GM23248 (cell line): ENCODE measurements around the gene CALHM2. TPM values are rescaled to one million over a fixed set of nuclear protein-coding genes. Genes with fewer than 3 reads are reported as not detected.

Source experiments
- DNase-seq: peaks from one replicate; pipeline ENCODE4 v3.0.0-alpha.2; 2015
- H2AFZ ChIP-seq: fragments of 200-600 bp; sonication (generic); 2 replicates; pipeline ENCODE4 v1.6.1; 2016; ENCODE audit warnings: antibody characterized with exemption
- H3F3A ChIP-seq: fragments of 200-600 bp; sonication (generic); 2 replicates; pipeline ENCODE4 v1.6.1; 2016; ENCODE audit warnings: mild to moderate bottlenecking, antibody characterized with exemption, mixed run types; ENCODE audit not compliant: insufficient read depth
- H3K27ac ChIP-seq: fragments of 200-600 bp; sonication (generic); 2 replicates; pipeline ENCODE4 v1.5.1; 2016; ENCODE audit warnings: mild to moderate bottlenecking
- H3K27me3 ChIP-seq: fragments of 200-600 bp; sonication (generic); replicated peaks from 2 replicates; pipeline ENCODE4 v1.6.1; 2016; ENCODE audit warnings: mild to moderate bottlenecking; ENCODE audit not compliant: insufficient read depth
- H3K36me3 ChIP-seq: fragments of 200-600 bp; sonication (generic); 2 replicates; pipeline ENCODE4 v1.6.1; 2016; ENCODE audit warnings: low read depth, mild to moderate bottlenecking
- H3K4me1 ChIP-seq: fragments of 200-600 bp; sonication (generic); 2 replicates; pipeline ENCODE4 v1.6.1; 2016; ENCODE audit warnings: mild to moderate bottlenecking; ENCODE audit not compliant: insufficient read depth
- H3K4me2 ChIP-seq: fragments of 200-600 bp; sonication (generic); one replicate; pipeline ENCODE4 v1.6.1; 2016; ENCODE audit warnings: mild to moderate bottlenecking; ENCODE audit not compliant: unreplicated experiment
- H3K4me3 ChIP-seq: fragments of 200-600 bp; sonication (generic); 2 replicates; pipeline ENCODE4 v1.5.1; 2016; ENCODE audit warnings: mild to moderate bottlenecking
- H3K79me2 ChIP-seq: fragments of 200-600 bp; sonication (generic); 2 replicates; pipeline ENCODE4 v1.6.1; 2016; ENCODE audit warnings: mild to moderate bottlenecking; ENCODE audit not compliant: insufficient read depth
- H3K9ac ChIP-seq: fragments of 200-600 bp; sonication (generic); 2 replicates; pipeline ENCODE4 v1.6.1; 2016; ENCODE audit warnings: mild to moderate bottlenecking
- H3K9me2 ChIP-seq: fragments of 200-600 bp; sonication (generic); 2 replicates; pipeline ENCODE4 v1.6.1; 2016; ENCODE audit warnings: mixed run types, mild to moderate bottlenecking, moderate library complexity; ENCODE audit not compliant: insufficient read depth
- H3K9me3 ChIP-seq: fragments of 200-600 bp; sonication (generic); one replicate; pipeline ENCODE4 v1.6.1; 2017; ENCODE audit warnings: low read depth
- H4K20me1 ChIP-seq: fragments of 200-600 bp; sonication (generic); 2 replicates; pipeline ENCODE4 v1.6.0; 2016; ENCODE audit not compliant: insufficient read depth
- EZH2 ChIP-seq: fragments of 200-600 bp; sonication (generic); IDR thresholded peaks from 2 replicates; pipeline ENCODE4 v1.6.1; 2018; ENCODE audit warnings: antibody characterized with exemption, mild to moderate bottlenecking; ENCODE audit not compliant: insufficient read depth, poor library complexity, severe bottlenecking
- EZH2phosphoT487 ChIP-seq: fragments of 200-600 bp; sonication (generic); IDR thresholded peaks from 2 replicates; pipeline ENCODE4 v1.6.1; 2018; ENCODE audit warnings: antibody characterized with exemption, moderate library complexity, mild to moderate bottlenecking, low read depth; ENCODE audit not compliant: insufficient read depth
- WGBS, 2 experiments: methylation state at CpG; one replicate each; pipeline ENCODE4 v1.1.6; 2015 to 2017; ENCODE audit warnings: low lambda C conversion rate in 2 of 2, low coverage in 1 of 2; ENCODE audit errors: missing lambda C conversion rate in 2 of 2; 5-methylcytosine and 5-hydroxymethylcytosine counted together
- in situ Hi-C: fragments of 300-500 bp; cut with MboI; formaldehyde crosslinking; loops from 2 replicates; pipeline ENCODE4 v1.15.0; 2020
- polyA plus RNA-seq: library from polyadenylated mRNA; unstranded; fragments of >200 nt; fragmentation: Nextera tagmentation; extraction: Ambion mirVana; gene quantifications from 2 replicates; pipeline ENCODE4 v1.2.1, GENCODE V29; 2016
- total RNA-seq: library from RNA; depleted of rRNA; stranded (reverse); fragments of >200 nt; shearing (Covaris generic); gene quantifications from 2 replicates; pipeline ENCODE4 v1.2.3, GENCODE V29; 2014

Gene CALHM2
- total and polyA plus RNA-seq, 2 experiments from 2014 or later: 74.3 to 78.6 TPM

- H3K4me1 ChIP-seq: no peaks in the 10 kb centered on the region
- H3K36me3 ChIP-seq: no peaks in the 10 kb centered on the region
- WGBS, 2 experiments: 72 to 77% methylated on average over 3 of the region's 3 CpGs
- no peaks in the 10 kb centered on the region for H3F3A ChIP-seq
- TF ChIP-seq EZH2 (no peak), EZH2phosphoT487 (no peak)
- H3K27me3 ChIP-seq: no peaks in the 10 kb centered on the region
- H3K4me2 ChIP-seq: no peak overlapping the region
- H3K4me3 ChIP-seq: no peak overlapping the region
- no peak for DNase-seq
- H3K27ac ChIP-seq: no peak overlapping the region
- H2AFZ ChIP-seq: no peak overlapping the region
- in situ Hi-C loops: no loop called here
- H3K79me2 ChIP-seq: no peaks in the 10 kb centered on the region
- no peaks in the 10 kb centered on the region for H3K9me2 ChIP-seq
- H3K9me3 ChIP-seq: no peaks in the 10 kb centered on the region
- no peaks in the 10 kb centered on the region for H4K20me1 ChIP-seq
- H3K9ac ChIP-seq: no peak overlapping the region
Observed at GRCh38 chr10:103466734-103467133, 14.6 kb upstream of the CALHM2 start.

DNA sequence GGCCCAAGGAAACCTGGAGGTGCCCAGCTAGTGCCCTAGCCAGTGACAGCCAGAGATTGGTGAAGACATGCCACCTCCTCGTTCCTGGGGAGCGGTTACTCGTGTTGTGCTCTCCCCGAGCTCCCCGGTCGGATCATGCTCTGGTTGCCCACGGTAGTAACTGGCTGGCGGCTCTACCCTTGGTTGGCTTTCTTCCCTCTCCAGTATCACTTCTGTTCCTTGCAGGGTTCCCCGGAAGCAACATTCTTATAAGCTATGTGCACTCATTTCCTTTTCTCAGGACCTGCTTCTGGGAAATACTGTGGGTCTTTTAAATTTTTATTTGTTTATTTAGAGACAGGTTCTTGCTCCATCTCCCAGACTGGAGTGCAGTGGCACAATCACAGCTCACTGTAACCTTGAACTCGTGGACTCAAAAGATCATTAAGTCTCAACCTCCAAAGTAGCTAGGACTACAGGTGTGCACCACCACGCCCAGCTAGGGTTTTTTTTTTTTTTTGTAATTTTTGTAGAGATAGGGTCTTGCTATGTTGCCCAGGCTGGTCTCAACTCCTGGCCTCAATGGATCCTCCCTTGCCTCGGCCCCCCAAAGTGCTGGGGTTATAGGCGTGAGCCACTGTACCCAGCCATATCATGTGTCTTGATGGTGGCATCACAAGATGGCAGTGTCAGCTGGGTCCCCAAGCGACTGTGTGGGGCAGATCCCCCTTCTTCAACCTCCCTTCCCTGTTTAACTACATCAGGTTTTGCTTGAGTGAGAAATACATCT, 13.4 kb upstream of the CALHM2 start:
- Histone ChIP-seq H3K27me3 (no peaks in the 10 kb centered on the region), H3K9ac (no peak overlapping the region), H4K20me1 (no peaks in the 10 kb centered on the region), H3F3A (no peaks in the 10 kb centered on the region), H2AFZ (no peak overlapping the region), H3K79me2 (no peaks in the 10 kb centered on the region), H3K36me3 (no peaks in the 10 kb centered on the region), H3K4me3 (no peak overlapping the region), H3K9me2 (no peaks in the 10 kb centered on the region), H3K9me3 (no peaks in the 10 kb centered on the region), H3K27ac (no peak overlapping the region), H3K4me1 (no peaks in the 10 kb centered on the region), H3K4me2 (no peak overlapping the region)
- DNase-seq: no peak
- WGBS, 2 experiments: 77 to 89% methylated on average over 13 to 14 of the region's 14 CpGs
- TF ChIP-seq EZH2phosphoT487 (no peak), EZH2 (no peak)
- in situ Hi-C loops: no loop called here

DNA sequence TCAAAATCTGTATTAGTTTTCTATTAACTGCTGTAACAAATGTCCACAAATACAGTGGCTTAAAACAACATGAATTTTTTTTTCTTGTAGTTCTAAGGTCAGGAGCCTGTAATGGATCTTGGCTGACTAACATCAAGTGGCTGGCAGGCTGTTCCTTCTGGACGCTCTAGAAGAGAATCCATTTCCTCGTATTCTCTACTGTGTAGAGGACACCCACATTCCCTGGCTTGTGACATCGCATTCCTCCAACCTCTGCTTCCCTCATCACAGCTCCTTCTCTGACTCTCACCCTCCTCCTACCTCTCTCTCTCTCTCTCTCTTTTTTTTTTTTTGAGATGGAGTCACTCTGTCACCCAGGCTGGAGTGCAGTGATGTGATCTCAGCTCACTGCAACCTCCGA, 11.3 kb upstream of the CALHM2 start:
- Histone ChIP-seq H3K9me2 (no peaks in the 10 kb centered on the region), H3F3A (no peaks in the 10 kb centered on the region), H3K27me3 (no peaks in the 10 kb centered on the region), H3K4me2 (no peak overlapping the region), H3K9ac (no peak overlapping the region), H3K36me3 (no peaks in the 10 kb centered on the region), H2AFZ (no peak overlapping the region), H3K4me1 (no peaks in the 10 kb centered on the region), H3K79me2 (no peaks in the 10 kb centered on the region), H3K4me3 (no peak overlapping the region), H3K9me3 (no peaks in the 10 kb centered on the region), H4K20me1 (no peaks in the 10 kb centered on the region), H3K27ac (no peak overlapping the region)
- in situ Hi-C loops: no loop called here
- peak; percentile 44 for DNase-seq
- TF ChIP-seq EZH2 (no peak), EZH2phosphoT487 (no peak)
- 51 to 68% methylated on average over 4 of the region's 4 CpGs for whole genome bisulfite sequencing, 2 experiments

- Histone ChIP-seq H3K27ac (no peak overlapping the region), H4K20me1 (no peaks in the 10 kb centered on the region), H3K4me2 (no peak overlapping the region), H3K9me3 (no peaks in the 10 kb centered on the region), H3K4me1 (no peaks in the 10 kb centered on the region), H3K4me3 (no peak overlapping the region), H3K79me2 (no peaks in the 10 kb centered on the region), H2AFZ (no peak overlapping the region), H3K9me2 (no peaks in the 10 kb centered on the region), H3K36me3 (no peaks in the 10 kb centered on the region), H3K27me3 (no peaks in the 10 kb centered on the region), H3K9ac (no peak overlapping the region), H3F3A (no peaks in the 10 kb centered on the region)
- in situ Hi-C loops: no loop called here
- no peak for TF ChIP-seq EZH2
- TF ChIP-seq EZH2phosphoT487: no peak
- DNase-seq: no peak
- WGBS, 2 experiments: 59 to 77% methylated on average over 3 to 4 of the region's 4 CpGs
Observed at GRCh38 chr10:103459615-103460014, 7.4 kb upstream of the CALHM2 start.
